ENCODE measurements around the gene ZNF672.

DNA sequence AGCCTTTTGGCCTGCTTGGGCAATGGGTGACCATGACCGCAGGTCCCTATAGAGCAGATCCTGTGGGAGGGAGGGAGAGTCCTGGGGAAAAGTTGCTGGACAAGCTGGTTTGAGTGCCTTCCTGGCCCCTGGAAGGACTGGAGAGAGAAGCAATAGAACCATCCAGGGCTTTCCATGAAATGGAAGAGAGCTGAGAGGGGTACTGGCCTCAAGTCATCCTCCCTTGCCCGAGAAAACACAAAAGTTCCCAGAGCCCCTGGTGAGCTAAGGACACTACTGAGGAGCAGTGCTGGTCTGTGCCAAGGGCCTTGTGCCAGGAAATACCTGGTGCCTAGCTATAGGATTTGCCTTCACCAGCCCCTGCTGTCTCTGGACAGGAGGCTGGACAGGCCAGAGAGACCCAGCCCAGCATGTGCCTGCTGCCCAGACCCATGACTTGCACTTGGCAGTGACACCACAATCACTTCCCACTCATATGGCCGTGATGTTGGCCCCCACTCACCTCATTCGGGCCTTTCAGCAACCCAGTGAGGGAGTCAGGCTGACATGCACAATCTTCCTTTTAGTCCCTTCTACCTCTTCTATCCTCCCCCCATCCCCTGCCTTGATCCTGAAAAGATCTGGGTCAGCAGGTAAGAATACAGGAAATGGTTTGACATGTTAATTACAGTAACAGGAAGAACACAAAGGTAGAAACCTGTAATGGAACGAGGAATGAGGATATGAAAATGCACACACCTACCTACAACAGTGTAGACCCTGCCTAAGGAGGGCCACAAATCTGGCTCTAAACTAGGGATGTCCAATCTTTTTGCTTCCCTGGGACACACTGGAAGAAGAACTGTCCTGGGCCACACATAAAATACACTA lies 19.3 kb upstream of the ZNF672 start:
- TF ChIP-seq, protein P1, sequence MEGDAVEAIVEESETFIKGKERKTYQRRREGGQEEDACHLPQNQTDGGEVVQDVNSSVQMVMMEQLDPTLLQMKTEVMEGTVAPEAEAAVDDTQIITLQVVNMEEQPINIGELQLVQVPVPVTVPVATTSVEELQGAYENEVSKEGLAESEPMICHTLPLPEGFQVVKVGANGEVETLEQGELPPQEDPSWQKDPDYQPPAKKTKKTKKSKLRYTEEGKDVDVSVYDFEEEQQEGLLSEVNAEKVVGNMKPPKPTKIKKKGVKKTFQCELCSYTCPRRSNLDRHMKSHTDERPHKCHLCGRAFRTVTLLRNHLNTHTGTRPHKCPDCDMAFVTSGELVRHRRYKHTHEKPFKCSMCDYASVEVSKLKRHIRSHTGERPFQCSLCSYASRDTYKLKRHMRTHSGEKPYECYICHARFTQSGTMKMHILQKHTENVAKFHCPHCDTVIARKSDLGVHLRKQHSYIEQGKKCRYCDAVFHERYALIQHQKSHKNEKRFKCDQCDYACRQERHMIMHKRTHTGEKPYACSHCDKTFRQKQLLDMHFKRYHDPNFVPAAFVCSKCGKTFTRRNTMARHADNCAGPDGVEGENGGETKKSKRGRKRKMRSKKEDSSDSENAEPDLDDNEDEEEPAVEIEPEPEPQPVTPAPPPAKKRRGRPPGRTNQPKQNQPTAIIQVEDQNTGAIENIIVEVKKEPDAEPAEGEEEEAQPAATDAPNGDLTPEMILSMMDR (conservative IDR thresholded peaks at IDR 0.05; ENCODE audit: low read length) = no peak
- no peak for TF ChIP-seq EZH2phosphoT487 (IDR thresholded peaks at IDR 0.05; ENCODE audit: borderline replicate concordance)
